WTC11 (cell line): ENCODE results near the gene CACNA1C. TPM values are rescaled to one million over a fixed set of nuclear protein-coding genes. Genes with fewer than 3 reads are reported as not detected.

Source experiments
- ATAC-seq: fragments of 200-7000 bp; cut with Tn5 transposase; 2 replicates; pipeline ENCODE4 v1.10.0; 2021; ENCODE audit warnings: mild to moderate bottlenecking, moderate library complexity
- CTCF ChIA-PET: fragments of 300-600 bp; sonication (Branson Sonifier 250); formaldehyde crosslinking; loops from one replicate; lab custom pipeline; 2021; ENCODE audit warnings: antibody characterized with exemption; lab: Charles Lee
- POLR2A ChIA-PET: fragments of 350-600 bp; sonication (Branson Sonifier 250); formaldehyde crosslinking; loops from one replicate; lab custom pipeline; 2021; ENCODE audit warnings: antibody characterized with exemption; lab: Charles Lee
- DNase-seq: peaks from one replicate; pipeline ENCODE4 v3.0.0; 2021; ENCODE audit warnings: low spot score
- H3K27ac Mint-ChIP-seq: 2 replicates; pipeline ENCODE4 v1.8.0; 2021; ENCODE audit warnings: mixed read lengths
- H3K27me3 Mint-ChIP-seq: 2 replicates; pipeline ENCODE4 v1.8.0; 2021; ENCODE audit warnings: low read depth, mild to moderate bottlenecking, moderate library complexity, mixed read lengths
- H3K36me3 Mint-ChIP-seq: 2 replicates; pipeline ENCODE4 v1.8.0; 2021; ENCODE audit warnings: mixed read lengths
- H3K4me1 Mint-ChIP-seq: 2 replicates; pipeline ENCODE4 v1.8.0; 2022; ENCODE audit warnings: mixed read lengths
- H3K4me3 Mint-ChIP-seq: 2 replicates; pipeline ENCODE4 v1.8.0; 2021; ENCODE audit warnings: mild to moderate bottlenecking, moderate library complexity, mixed read lengths
- H3K9me3 Mint-ChIP-seq: 2 replicates; pipeline ENCODE4 v1.8.0; 2021; ENCODE audit warnings: mixed read lengths
- CREB1 ChIP-seq: sonication (generic); formaldehyde crosslinking; IDR thresholded peaks from 2 replicates; pipeline ENCODE4 v1.8.0; 2023; ENCODE audit warnings: mild to moderate bottlenecking, missing genetic modification reagents
- EMX1 ChIP-seq: fragments of 250-450 bp; sonication (Bioruptor Pico); IDR thresholded peaks from 2 replicates; pipeline ENCODE4 v1.8.0; 2021; ENCODE audit warnings: mild to moderate bottlenecking
- ETV6 ChIP-seq: sonication (generic); formaldehyde crosslinking; IDR thresholded peaks from 2 replicates; pipeline ENCODE4 v1.8.1; 2022; ENCODE audit warnings: mild to moderate bottlenecking, missing genetic modification reagents
- FOXJ3 ChIP-seq: sonication (generic); formaldehyde crosslinking; IDR thresholded peaks from 2 replicates; pipeline ENCODE4 v1.9.0; 2021; ENCODE audit warnings: missing genetic modification reagents, mild to moderate bottlenecking, borderline replicate concordance
- GRHL2 ChIP-seq: fragments of 250-450 bp; sonication (Bioruptor Pico); IDR thresholded peaks from 2 replicates; pipeline ENCODE4 v1.8.0; 2022; ENCODE audit warnings: mild to moderate bottlenecking, moderate library complexity; ENCODE audit not compliant: insufficient replicate concordance, severe bottlenecking
- GTF2I ChIP-seq: fragments of 250-450 bp; sonication (Bioruptor Pico); conservative IDR thresholded peaks from 2 replicates; pipeline ENCODE4 v1.4.0; 2021; ENCODE audit warnings: mild to moderate bottlenecking
- KAT7 ChIP-seq: sonication (generic); formaldehyde crosslinking; IDR thresholded peaks from 2 replicates; pipeline ENCODE4 v1.8.1; 2023; ENCODE audit warnings: missing genetic modification reagents, mild to moderate bottlenecking, borderline replicate concordance
- NR2C2 ChIP-seq: sonication (generic); formaldehyde crosslinking; IDR thresholded peaks from 2 replicates; pipeline ENCODE4 v1.8.0; 2022; ENCODE audit warnings: mild to moderate bottlenecking, missing genetic modification reagents
- NR3C1 ChIP-seq: sonication (generic); formaldehyde crosslinking; conservative IDR thresholded peaks from 2 replicates; pipeline ENCODE4 v1.8.1; 2023; ENCODE audit warnings: low read depth, mild to moderate bottlenecking, missing genetic modification reagents
- SOX15 ChIP-seq: fragments of 250-450 bp; sonication (Bioruptor Pico); IDR thresholded peaks from 2 replicates; pipeline ENCODE4 v1.9.0; 2021; ENCODE audit warnings: mild to moderate bottlenecking
- ZBTB43 ChIP-seq: sonication (generic); formaldehyde crosslinking; IDR thresholded peaks from 2 replicates; pipeline ENCODE4 v1.8.1; 2023; ENCODE audit warnings: mild to moderate bottlenecking, missing genetic modification reagents
- ZNF121 ChIP-seq: sonication (generic); formaldehyde crosslinking; IDR thresholded peaks from 2 replicates; pipeline ENCODE4 v1.8.0; 2023; ENCODE audit warnings: missing genetic modification reagents
- ZNF281 ChIP-seq: sonication (generic); formaldehyde crosslinking; IDR thresholded peaks from 2 replicates; pipeline ENCODE4 v1.8.0; 2023; ENCODE audit warnings: mild to moderate bottlenecking, missing genetic modification reagents
- ZNF396 ChIP-seq: fragments of 250-450 bp; sonication (Bioruptor Pico); IDR thresholded peaks from 2 replicates; pipeline ENCODE4 v1.8.0; 2021; ENCODE audit warnings: mild to moderate bottlenecking, moderate library complexity, borderline replicate concordance
- total RNA-seq: library from RNA; stranded (reverse); gene quantifications from 3 replicates; pipeline ENCODE4 v1.2.3, GENCODE V29; 2021
- TF ChIP-seq, protein P1 (sequence below): fragments of 250-450 bp; sonication (Bioruptor Pico); IDR thresholded peaks from 2 replicates; pipeline ENCODE4 v1.9.0; 2021; ENCODE audit warnings: mild to moderate bottlenecking
- TF ChIP-seq, protein P2 (sequence below): sonication (generic); formaldehyde crosslinking; IDR thresholded peaks from 2 replicates; pipeline ENCODE4 v1.8.0; 2023; ENCODE audit warnings: missing genetic modification reagents, mild to moderate bottlenecking, borderline replicate concordance
- TF ChIP-seq, protein P3 (sequence below): sonication (generic); formaldehyde crosslinking; conservative IDR thresholded peaks from 2 replicates; pipeline ENCODE4 v1.8.1; 2023; ENCODE audit warnings: mild to moderate bottlenecking, low read depth, missing genetic modification reagents, moderate library complexity
- TF ChIP-seq, protein P4 (sequence below): sonication (generic); formaldehyde crosslinking; IDR thresholded peaks from 2 replicates; pipeline ENCODE4 v1.8.0; 2022; ENCODE audit warnings: missing genetic modification reagents
- TF ChIP-seq, protein P5 (sequence below): sonication (generic); formaldehyde crosslinking; IDR thresholded peaks from 2 replicates; pipeline ENCODE4 v1.8.1; 2022; ENCODE audit warnings: mild to moderate bottlenecking, missing genetic modification reagents, moderate library complexity, borderline replicate concordance

CACNA1C gene
- total RNA-seq, 1 experiment from 2014 or later = 1.7 TPM

DNA sequence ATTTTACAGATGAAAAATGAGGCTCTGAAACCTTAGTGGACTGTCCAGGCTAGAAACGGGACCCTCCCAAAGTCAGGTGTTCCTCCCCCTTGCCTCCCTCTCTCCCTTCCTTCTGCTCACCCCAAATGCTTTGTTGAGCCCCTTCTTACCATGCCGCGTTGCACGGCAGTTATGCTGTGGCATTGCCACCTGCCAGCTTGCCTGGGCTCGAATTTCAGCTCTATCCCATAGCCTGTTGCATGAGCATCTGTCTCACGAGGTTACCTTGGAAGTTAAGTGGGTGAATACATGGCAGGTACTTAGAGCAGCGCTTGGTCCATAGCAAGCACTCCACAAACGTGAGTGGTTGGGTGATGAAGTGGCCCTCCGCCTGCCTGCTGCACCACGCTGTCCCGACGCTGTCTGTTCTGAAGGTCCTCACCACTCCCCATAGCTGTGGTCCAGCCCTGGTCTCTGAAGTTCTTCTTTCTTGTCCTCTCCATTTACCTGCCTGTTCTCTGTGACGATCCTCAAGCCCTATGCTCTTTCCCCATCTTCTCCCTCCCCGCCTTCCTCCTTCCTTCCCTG lies 269.9 kb downstream of the CACNA1C start:
- DNase-seq (no peak), ATAC-seq (no peak)
- POLR2A ChIA-PET = no interaction called here
- H3K4me1 Mint-ChIP-seq = peaks cover 6% of the 10 kb centered on the region
- no peaks in the 10 kb centered on the region for H3K9me3 Mint-ChIP-seq
- CTCF ChIA-PET = no interaction called here
- no peaks in the 10 kb centered on the region for H3K27me3 Mint-ChIP-seq
- no peak overlapping the region for H3K4me3 Mint-ChIP-seq
- H3K27ac Mint-ChIP-seq = no peak overlapping the region
- no peaks in the 10 kb centered on the region for H3K36me3 Mint-ChIP-seq
- no peak for TF ChIP-seq NR3C1 (CRISPR knock-in tag)
- TF ChIP-seq ZBTB43 (CRISPR knock-in tag) = no peak
- no peak for TF ChIP-seq GTF2I (CRISPR knock-in tag)
- TF ChIP-seq, protein P1, sequence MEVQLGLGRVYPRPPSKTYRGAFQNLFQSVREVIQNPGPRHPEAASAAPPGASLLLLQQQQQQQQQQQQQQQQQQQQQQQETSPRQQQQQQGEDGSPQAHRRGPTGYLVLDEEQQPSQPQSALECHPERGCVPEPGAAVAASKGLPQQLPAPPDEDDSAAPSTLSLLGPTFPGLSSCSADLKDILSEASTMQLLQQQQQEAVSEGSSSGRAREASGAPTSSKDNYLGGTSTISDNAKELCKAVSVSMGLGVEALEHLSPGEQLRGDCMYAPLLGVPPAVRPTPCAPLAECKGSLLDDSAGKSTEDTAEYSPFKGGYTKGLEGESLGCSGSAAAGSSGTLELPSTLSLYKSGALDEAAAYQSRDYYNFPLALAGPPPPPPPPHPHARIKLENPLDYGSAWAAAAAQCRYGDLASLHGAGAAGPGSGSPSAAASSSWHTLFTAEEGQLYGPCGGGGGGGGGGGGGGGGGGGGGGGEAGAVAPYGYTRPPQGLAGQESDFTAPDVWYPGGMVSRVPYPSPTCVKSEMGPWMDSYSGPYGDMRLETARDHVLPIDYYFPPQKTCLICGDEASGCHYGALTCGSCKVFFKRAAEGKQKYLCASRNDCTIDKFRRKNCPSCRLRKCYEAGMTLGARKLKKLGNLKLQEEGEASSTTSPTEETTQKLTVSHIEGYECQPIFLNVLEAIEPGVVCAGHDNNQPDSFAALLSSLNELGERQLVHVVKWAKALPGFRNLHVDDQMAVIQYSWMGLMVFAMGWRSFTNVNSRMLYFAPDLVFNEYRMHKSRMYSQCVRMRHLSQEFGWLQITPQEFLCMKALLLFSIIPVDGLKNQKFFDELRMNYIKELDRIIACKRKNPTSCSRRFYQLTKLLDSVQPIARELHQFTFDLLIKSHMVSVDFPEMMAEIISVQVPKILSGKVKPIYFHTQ (CRISPR knock-in tag) = no peak
- TF ChIP-seq FOXJ3 (CRISPR knock-in tag) = no peak
- TF ChIP-seq ZNF121 (CRISPR knock-in tag) = no peak
- TF ChIP-seq KAT7 (CRISPR knock-in tag) = no peak
- TF ChIP-seq SOX15 (CRISPR knock-in tag) = no peak
- TF ChIP-seq, protein P2, sequence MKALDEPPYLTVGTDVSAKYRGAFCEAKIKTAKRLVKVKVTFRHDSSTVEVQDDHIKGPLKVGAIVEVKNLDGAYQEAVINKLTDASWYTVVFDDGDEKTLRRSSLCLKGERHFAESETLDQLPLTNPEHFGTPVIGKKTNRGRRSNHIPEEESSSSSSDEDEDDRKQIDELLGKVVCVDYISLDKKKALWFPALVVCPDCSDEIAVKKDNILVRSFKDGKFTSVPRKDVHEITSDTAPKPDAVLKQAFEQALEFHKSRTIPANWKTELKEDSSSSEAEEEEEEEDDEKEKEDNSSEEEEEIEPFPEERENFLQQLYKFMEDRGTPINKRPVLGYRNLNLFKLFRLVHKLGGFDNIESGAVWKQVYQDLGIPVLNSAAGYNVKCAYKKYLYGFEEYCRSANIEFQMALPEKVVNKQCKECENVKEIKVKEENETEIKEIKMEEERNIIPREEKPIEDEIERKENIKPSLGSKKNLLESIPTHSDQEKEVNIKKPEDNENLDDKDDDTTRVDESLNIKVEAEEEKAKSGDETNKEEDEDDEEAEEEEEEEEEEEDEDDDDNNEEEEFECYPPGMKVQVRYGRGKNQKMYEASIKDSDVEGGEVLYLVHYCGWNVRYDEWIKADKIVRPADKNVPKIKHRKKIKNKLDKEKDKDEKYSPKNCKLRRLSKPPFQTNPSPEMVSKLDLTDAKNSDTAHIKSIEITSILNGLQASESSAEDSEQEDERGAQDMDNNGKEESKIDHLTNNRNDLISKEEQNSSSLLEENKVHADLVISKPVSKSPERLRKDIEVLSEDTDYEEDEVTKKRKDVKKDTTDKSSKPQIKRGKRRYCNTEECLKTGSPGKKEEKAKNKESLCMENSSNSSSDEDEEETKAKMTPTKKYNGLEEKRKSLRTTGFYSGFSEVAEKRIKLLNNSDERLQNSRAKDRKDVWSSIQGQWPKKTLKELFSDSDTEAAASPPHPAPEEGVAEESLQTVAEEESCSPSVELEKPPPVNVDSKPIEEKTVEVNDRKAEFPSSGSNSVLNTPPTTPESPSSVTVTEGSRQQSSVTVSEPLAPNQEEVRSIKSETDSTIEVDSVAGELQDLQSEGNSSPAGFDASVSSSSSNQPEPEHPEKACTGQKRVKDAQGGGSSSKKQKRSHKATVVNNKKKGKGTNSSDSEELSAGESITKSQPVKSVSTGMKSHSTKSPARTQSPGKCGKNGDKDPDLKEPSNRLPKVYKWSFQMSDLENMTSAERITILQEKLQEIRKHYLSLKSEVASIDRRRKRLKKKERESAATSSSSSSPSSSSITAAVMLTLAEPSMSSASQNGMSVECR (CRISPR knock-in tag) = no peak
- no peak for TF ChIP-seq ZNF281 (CRISPR knock-in tag)
- TF ChIP-seq CREB1 = no peak
- TF ChIP-seq ETV6 (CRISPR knock-in tag) = no peak
- TF ChIP-seq, protein P3, sequence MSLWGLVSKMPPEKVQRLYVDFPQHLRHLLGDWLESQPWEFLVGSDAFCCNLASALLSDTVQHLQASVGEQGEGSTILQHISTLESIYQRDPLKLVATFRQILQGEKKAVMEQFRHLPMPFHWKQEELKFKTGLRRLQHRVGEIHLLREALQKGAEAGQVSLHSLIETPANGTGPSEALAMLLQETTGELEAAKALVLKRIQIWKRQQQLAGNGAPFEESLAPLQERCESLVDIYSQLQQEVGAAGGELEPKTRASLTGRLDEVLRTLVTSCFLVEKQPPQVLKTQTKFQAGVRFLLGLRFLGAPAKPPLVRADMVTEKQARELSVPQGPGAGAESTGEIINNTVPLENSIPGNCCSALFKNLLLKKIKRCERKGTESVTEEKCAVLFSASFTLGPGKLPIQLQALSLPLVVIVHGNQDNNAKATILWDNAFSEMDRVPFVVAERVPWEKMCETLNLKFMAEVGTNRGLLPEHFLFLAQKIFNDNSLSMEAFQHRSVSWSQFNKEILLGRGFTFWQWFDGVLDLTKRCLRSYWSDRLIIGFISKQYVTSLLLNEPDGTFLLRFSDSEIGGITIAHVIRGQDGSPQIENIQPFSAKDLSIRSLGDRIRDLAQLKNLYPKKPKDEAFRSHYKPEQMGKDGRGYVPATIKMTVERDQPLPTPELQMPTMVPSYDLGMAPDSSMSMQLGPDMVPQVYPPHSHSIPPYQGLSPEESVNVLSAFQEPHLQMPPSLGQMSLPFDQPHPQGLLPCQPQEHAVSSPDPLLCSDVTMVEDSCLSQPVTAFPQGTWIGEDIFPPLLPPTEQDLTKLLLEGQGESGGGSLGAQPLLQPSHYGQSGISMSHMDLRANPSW (CRISPR knock-in tag) = no peak
- TF ChIP-seq NR2C2 (CRISPR knock-in tag) = no peak
- TF ChIP-seq, protein P4, sequence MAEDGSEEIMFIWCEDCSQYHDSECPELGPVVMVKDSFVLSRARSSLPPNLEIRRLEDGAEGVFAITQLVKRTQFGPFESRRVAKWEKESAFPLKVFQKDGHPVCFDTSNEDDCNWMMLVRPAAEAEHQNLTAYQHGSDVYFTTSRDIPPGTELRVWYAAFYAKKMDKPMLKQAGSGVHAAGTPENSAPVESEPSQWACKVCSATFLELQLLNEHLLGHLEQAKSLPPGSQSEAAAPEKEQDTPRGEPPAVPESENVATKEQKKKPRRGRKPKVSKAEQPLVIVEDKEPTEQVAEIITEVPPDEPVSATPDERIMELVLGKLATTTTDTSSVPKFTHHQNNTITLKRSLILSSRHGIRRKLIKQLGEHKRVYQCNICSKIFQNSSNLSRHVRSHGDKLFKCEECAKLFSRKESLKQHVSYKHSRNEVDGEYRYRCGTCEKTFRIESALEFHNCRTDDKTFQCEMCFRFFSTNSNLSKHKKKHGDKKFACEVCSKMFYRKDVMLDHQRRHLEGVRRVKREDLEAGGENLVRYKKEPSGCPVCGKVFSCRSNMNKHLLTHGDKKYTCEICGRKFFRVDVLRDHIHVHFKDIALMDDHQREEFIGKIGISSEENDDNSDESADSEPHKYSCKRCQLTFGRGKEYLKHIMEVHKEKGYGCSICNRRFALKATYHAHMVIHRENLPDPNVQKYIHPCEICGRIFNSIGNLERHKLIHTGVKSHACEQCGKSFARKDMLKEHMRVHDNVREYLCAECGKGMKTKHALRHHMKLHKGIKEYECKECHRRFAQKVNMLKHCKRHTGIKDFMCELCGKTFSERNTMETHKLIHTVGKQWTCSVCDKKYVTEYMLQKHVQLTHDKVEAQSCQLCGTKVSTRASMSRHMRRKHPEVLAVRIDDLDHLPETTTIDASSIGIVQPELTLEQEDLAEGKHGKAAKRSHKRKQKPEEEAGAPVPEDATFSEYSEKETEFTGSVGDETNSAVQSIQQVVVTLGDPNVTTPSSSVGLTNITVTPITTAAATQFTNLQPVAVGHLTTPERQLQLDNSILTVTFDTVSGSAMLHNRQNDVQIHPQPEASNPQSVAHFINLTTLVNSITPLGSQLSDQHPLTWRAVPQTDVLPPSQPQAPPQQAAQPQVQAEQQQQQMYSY (CRISPR knock-in tag) = no peak
- TF ChIP-seq EMX1 (CRISPR knock-in tag) = no peak
- no peak for TF ChIP-seq ZNF396 (CRISPR knock-in tag)
- no peak for TF ChIP-seq GRHL2 (CRISPR knock-in tag)
- TF ChIP-seq, protein P5, sequence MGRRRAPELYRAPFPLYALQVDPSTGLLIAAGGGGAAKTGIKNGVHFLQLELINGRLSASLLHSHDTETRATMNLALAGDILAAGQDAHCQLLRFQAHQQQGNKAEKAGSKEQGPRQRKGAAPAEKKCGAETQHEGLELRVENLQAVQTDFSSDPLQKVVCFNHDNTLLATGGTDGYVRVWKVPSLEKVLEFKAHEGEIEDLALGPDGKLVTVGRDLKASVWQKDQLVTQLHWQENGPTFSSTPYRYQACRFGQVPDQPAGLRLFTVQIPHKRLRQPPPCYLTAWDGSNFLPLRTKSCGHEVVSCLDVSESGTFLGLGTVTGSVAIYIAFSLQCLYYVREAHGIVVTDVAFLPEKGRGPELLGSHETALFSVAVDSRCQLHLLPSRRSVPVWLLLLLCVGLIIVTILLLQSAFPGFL (CRISPR knock-in tag) = no peak
